IMR-90 (cell line): ENCODE results near the gene DCHS2. TPM values are rescaled to one million over a fixed set of nuclear protein-coding genes. Genes with fewer than 3 reads are reported as not detected.

ENCODE experiments used
- ATAC-seq: fragments of 200-7000 bp; cut with Tn5 transposase; 2 replicates; pipeline ENCODE4 v1.9.1; 2020; ENCODE audit warnings: low read depth, mild to moderate bottlenecking, moderate library complexity
- BruUV-seq: library from RNA; stranded (reverse); fragments of 400-500 nt; replicated peaks from 2 replicates; lab custom pipeline; 2021; lab: Mats Ljungman, UMichigan
- CTCF ChIA-PET: fragments of 300-600 bp; formaldehyde crosslinking; extraction: SDS; loops from one replicate; lab custom pipeline; 2021; ENCODE audit warnings: antibody characterized with exemption; lab: Yijun Ruan, JAX
- POLR2A ChIA-PET: fragments of 300-600 bp; sonication (Branson Sonifier 250); formaldehyde crosslinking; loops from one replicate; lab custom pipeline; 2022; ENCODE audit warnings: antibody characterized with exemption; ENCODE audit not compliant: unreplicated experiment; lab: Charles Lee
- DNase-seq: peaks from one replicate; pipeline ENCODE4 v3.0.0; 2013
- H2AFZ ChIP-seq: replicated peaks from 2 replicates; pipeline ENCODE3; 2013; ENCODE audit warnings: low read length, mild to moderate bottlenecking; ENCODE audit not compliant: poor library complexity
- H2AK5ac ChIP-seq: 2 replicates; pipeline ENCODE4 v1.6.1; 2013; ENCODE audit warnings: low read depth, low read length, inconsistent platforms
- H2AK9ac ChIP-seq: replicated peaks from 2 replicates; pipeline ENCODE3; 2013; ENCODE audit warnings: mild to moderate bottlenecking, low read depth, low read length, moderate library complexity; ENCODE audit not compliant: poor library complexity
- H2BK120ac ChIP-seq: 2 replicates; pipeline ENCODE4 v1.6.1; 2013; ENCODE audit warnings: low read depth, low read length, inconsistent platforms
- H2BK15ac ChIP-seq: 3 replicates; pipeline ENCODE4 v1.6.1; 2013; ENCODE audit warnings: low read depth, low read length, inconsistent platforms
- H2BK20ac ChIP-seq: 2 replicates; pipeline ENCODE4 v1.6.1; 2013; ENCODE audit warnings: low read depth, mild to moderate bottlenecking, inconsistent platforms, low read length, moderate library complexity
- H2BK5ac ChIP-seq: 2 replicates; pipeline ENCODE4 v1.6.1; 2013; ENCODE audit warnings: mild to moderate bottlenecking, low read depth, low read length, inconsistent platforms; ENCODE audit not compliant: poor library complexity, severe bottlenecking
- H3K14ac ChIP-seq: replicated peaks from 2 replicates; pipeline ENCODE4 v1.6.1; 2013; ENCODE audit warnings: low read depth, low read length, inconsistent platforms
- H3K18ac ChIP-seq: 2 replicates; pipeline ENCODE4 v1.6.1; 2013; ENCODE audit warnings: low read depth, low read length, control low read depth
- H3K23ac ChIP-seq: 2 replicates; pipeline ENCODE4 v1.6.1; 2013; ENCODE audit warnings: low read depth, low read length, inconsistent platforms
- H3K27ac ChIP-seq: 2 replicates; pipeline ENCODE4 v1.5.1; 2013; ENCODE audit warnings: mild to moderate bottlenecking, control low read depth, low read length; ENCODE audit not compliant: insufficient read depth
- H3K27me3 ChIP-seq: 2 replicates; pipeline ENCODE4 v1.6.1; 2013; ENCODE audit warnings: low read length; ENCODE audit not compliant: control insufficient read depth, insufficient read depth
- H3K36me3 ChIP-seq: 2 replicates; pipeline ENCODE4 v1.6.1; 2013; ENCODE audit warnings: low read length, mixed read lengths; ENCODE audit not compliant: control insufficient read depth, insufficient read depth
- H3K4ac ChIP-seq: 2 replicates; pipeline ENCODE4 v1.6.1; 2013; ENCODE audit warnings: low read depth, low read length, inconsistent platforms
- H3K4me1 ChIP-seq: 2 replicates; pipeline ENCODE4 v1.6.1; 2013; ENCODE audit warnings: low read length, mixed read lengths; ENCODE audit not compliant: control insufficient read depth, insufficient read depth
- H3K4me2 ChIP-seq: 2 replicates; pipeline ENCODE4 v1.6.1; 2013; ENCODE audit warnings: low read depth, mild to moderate bottlenecking, control low read depth, low read length, moderate library complexity
- H3K4me3 ChIP-seq: 2 replicates; pipeline ENCODE4 v1.5.1; 2013; ENCODE audit warnings: low read depth, mild to moderate bottlenecking, control low read depth, low read length, moderate library complexity; ENCODE audit not compliant: insufficient read depth
- H3K56ac ChIP-seq: 2 replicates; pipeline ENCODE4 v1.6.1; 2013; ENCODE audit warnings: low read length, inconsistent platforms; ENCODE audit not compliant: insufficient read depth; ENCODE audit errors: extremely low read depth
- H3K79me1 ChIP-seq, 2 experiments: 2 replicates each; pipeline ENCODE4 v1.6.1; 2013; ENCODE audit warnings: low read length in 2 of 2, inconsistent platforms in 1 of 2, low read depth in 1 of 2
- H3K9ac ChIP-seq: 2 replicates; pipeline ENCODE4 v1.6.1; 2013; ENCODE audit warnings: low read depth, low read length, control low read depth
- H3K9me1 ChIP-seq: 2 replicates; pipeline ENCODE4 v1.6.1; 2013; ENCODE audit warnings: low read length, inconsistent platforms; ENCODE audit not compliant: insufficient read depth
- H3K9me3 ChIP-seq: 2 replicates; pipeline ENCODE4 v1.6.1; 2013; ENCODE audit warnings: low read length; ENCODE audit not compliant: control insufficient read depth, insufficient read depth
- H4K20me1 ChIP-seq: 2 replicates; pipeline ENCODE4 v1.6.1; 2013; ENCODE audit warnings: low read length, inconsistent platforms; ENCODE audit not compliant: insufficient read depth
- H4K5ac ChIP-seq: 2 replicates; pipeline ENCODE4 v1.6.1; 2013; ENCODE audit warnings: mild to moderate bottlenecking, low read depth, low read length, control low read depth
- H4K8ac ChIP-seq, 2 experiments: 2 replicates each; pipeline ENCODE4 v1.6.1; 2013; ENCODE audit warnings: low read depth in 2 of 2, low read length in 2 of 2, control low read depth in 1 of 2, inconsistent platforms in 1 of 2
- H4K91ac ChIP-seq: 2 replicates; pipeline ENCODE4 v1.6.1; 2013; ENCODE audit warnings: low read depth, low read length, inconsistent platforms; ENCODE audit not compliant: insufficient read depth
- BHLHE40 ChIP-seq: fragments of 150-350 bp; IDR thresholded peaks from 2 replicates; pipeline ENCODE4 v1.6.1; 2016; ENCODE audit warnings: mild to moderate bottlenecking, low read depth, low read length
- NFE2L2 ChIP-seq: fragments of 150-350 bp; IDR thresholded peaks from 2 replicates; pipeline ENCODE4 v1.6.1; 2016; ENCODE audit warnings: low read depth, mild to moderate bottlenecking, low read length
- RCOR1 ChIP-seq: IDR thresholded peaks from 2 replicates; pipeline ENCODE4 v1.6.1; 2012; ENCODE audit warnings: mild to moderate bottlenecking, low read length, improper control_type of control experiment; ENCODE audit not compliant: insufficient replicate concordance
- WGBS, 2 experiments: methylation state at CpG; one replicate each; pipeline versions ENCODE4 v1.1.5 to v1.1.7; 2013; ENCODE audit warnings: missing lambda C conversion rate in 2 of 2; ENCODE audit not compliant: insufficient read length in 1 of 2; ENCODE audit errors: extremely low coverage in 2 of 2; 5-methylcytosine and 5-hydroxymethylcytosine counted together
- dilution Hi-C: fragments of 300-500 bp; cut with HindIII; formaldehyde crosslinking; loops from one replicate; pipeline ENCODE4 v1.14.3; 2018; ENCODE audit warnings: low sequenced_read_pairs; ENCODE audit not compliant: unreplicated experiment
- in situ Hi-C: fragments of 300-500 bp; cut with MboI; formaldehyde crosslinking; loops from 3 replicates; pipeline ENCODE4 v1.14.3; 2019; ENCODE audit warnings: low sequenced_read_pairs, inconsistent platforms, mixed read lengths
- intact Hi-C: fragments of 100-400 bp; cut with micrococcal nuclease; formaldehyde crosslinking; loops from 2 replicates; pipeline ENCODE4 v1.10.0; 2022
- polyA plus RNA-seq, 3 experiments: library from polyadenylated mRNA; depleted of rRNA; stranded (reverse); fragments of >200 nt; gene quantifications; 2 replicates each; pipeline ENCODE4 v1.2.3, GENCODE V29; 2012; ENCODE audit warnings: low replicate concordance in 1 of 3
- total RNA-seq: library from RNA; depleted of rRNA; stranded (reverse); fragments of >200 nt; gene quantifications from 2 replicates; pipeline ENCODE4 v1.2.3, GENCODE V29; 2012

Gene DCHS2
- total and polyA plus RNA-seq, 2 of the 4 experiments (the other 2 are of a cell fraction) = not detected

DNA sequence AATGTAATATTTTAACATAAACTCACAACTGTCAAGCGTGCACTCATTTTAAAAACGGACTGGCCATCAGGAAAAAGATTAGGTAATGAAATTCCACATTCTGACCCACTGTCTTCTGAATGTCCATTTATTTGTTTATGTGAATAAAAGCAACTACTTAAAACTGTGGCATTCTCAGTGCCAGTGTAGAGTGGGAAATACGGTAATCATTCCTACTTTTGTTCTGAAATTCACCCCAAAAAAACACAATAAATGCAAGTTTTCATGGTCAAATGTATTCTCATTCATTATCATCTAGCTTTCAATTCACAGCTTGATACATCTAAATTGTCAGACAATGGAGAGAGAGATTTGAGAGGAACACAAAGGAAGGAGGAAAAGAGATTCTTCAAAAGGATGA, 260.9 kb downstream of the DCHS2 start:
- no TSS peak for BruUV-seq
- dilution Hi-C loops (no loop called here), intact Hi-C loops (no loop called here), in situ Hi-C loops (no loop called here)
- Histone ChIP-seq H3K9ac (no peak overlapping the region), H2AK9ac (no peak overlapping the region), H4K8ac (no peak overlapping the region), H3K18ac (no peak overlapping the region), H4K5ac (no peak overlapping the region), H2BK15ac (no peak overlapping the region), H3K56ac (no peak overlapping the region), H3K4me1 (no peaks in the 10 kb centered on the region), H2AFZ (no peak overlapping the region), H3K14ac (no peak overlapping the region), H3K36me3 (no peaks in the 10 kb centered on the region), H2BK120ac (no peak overlapping the region), H2BK5ac (no peak overlapping the region), H2AK5ac (no peak overlapping the region), H3K79me1 (no peaks in the 10 kb centered on the region), H3K27me3 (no peaks in the 10 kb centered on the region), H3K9me1 (no peaks in the 10 kb centered on the region), H3K4me2 (no peak overlapping the region), H2BK20ac (no peak overlapping the region), H4K91ac (no peak overlapping the region), H3K23ac (no peak overlapping the region), H3K9me3 (no peaks in the 10 kb centered on the region), H3K4ac (no peak overlapping the region), H4K20me1 (no peaks in the 10 kb centered on the region), H3K27ac (no peak overlapping the region), H3K4me3 (no peak overlapping the region)
- TF ChIP-seq BHLHE40 = no peak
- no peak for TF ChIP-seq RCOR1
- no peak for TF ChIP-seq NFE2L2
- CTCF ChIA-PET = no interaction called here
- no peak for DNase-seq
- no CpG with 5 or more reads among the region's 3 CpGs for WGBS, 2 experiments
- ATAC-seq = no peak
- POLR2A ChIA-PET = no interaction called here
